B cell (primary cell): ENCODE data around the gene PPP1R12B. TPM values are rescaled to one million over a fixed set of nuclear protein-coding genes. Genes with fewer than 3 reads are reported as not detected.
"Not testable (repeated sequence)": the region's sequence is repeated elsewhere in the genome, so short reads cannot be mapped to it uniquely, and the experiment has no call there.

Experiments
- ATAC-seq: fragments of 200-7000 bp; cut with Tn5 transposase; one replicate; pipeline ENCODE4 v1.10.0; 2021; ENCODE audit warnings: low read depth, mild to moderate bottlenecking, moderate number of reproducible peaks, moderate library complexity
- CTCF ChIA-PET: fragments of 350-600 bp; sonication (Branson Sonifier 250); formaldehyde crosslinking; loops from one replicate; lab custom pipeline; 2021; ENCODE audit warnings: antibody characterized with exemption, inconsistent platforms; lab: Charles Lee
- POLR2A ChIA-PET: fragments of 350-600 bp; sonication (Branson Sonifier 250); formaldehyde crosslinking; loops from one replicate; lab custom pipeline; 2021; ENCODE audit warnings: antibody characterized with exemption; lab: Charles Lee
- DNase-seq: peaks from one replicate; pipeline ENCODE4 v3.0.0; 2013
- H2AFZ ChIP-seq: 2 replicates; pipeline ENCODE4 v1.6.1; 2012; ENCODE audit warnings: mild to moderate bottlenecking, low read depth, low read length; ENCODE audit not compliant: insufficient read depth, poor library complexity, severe bottlenecking
- H3K27ac ChIP-seq, 2 donors: 1 replicate in 1 of 2; 2 replicates in 1 of 2; pipeline ENCODE4 v1.5.1; 2012 to 2013; ENCODE audit warnings: low read length in 2 of 2, mild to moderate bottlenecking in 2 of 2, moderate library complexity in 1 of 2
- H3K27me3 ChIP-seq, 4 experiments: fragments of 200-600 bp in 1 of 4; sonication (generic) in 1 of 4; replicated peaks in 1 of 4; 1 replicate in 2 of 4; 2 replicates in 2 of 4; pipeline versions ENCODE4 v1.6.1 to v1.7.0; 2013 to 2016; ENCODE audit warnings: low read length in 3 of 4, mild to moderate bottlenecking in 2 of 4, mixed read lengths in 1 of 4, moderate library complexity in 1 of 4; ENCODE audit not compliant: insufficient read depth in 4 of 4, control insufficient read depth in 3 of 4; ENCODE audit errors: control extremely low read depth in 1 of 4
- H3K36me3 ChIP-seq, 2 experiments: replicated peaks in 1 of 2; 1 replicate in 1 of 2; 2 replicates in 1 of 2; pipeline versions ENCODE4 v1.6.1 to v1.7.1; 2013; ENCODE audit warnings: low read length in 1 of 2; ENCODE audit not compliant: insufficient read depth in 2 of 2, control insufficient read depth in 1 of 2; ENCODE audit errors: control extremely low read depth in 1 of 2, extremely low read depth in 1 of 2
- H3K4me1 ChIP-seq, 2 donors: fragments of 200-600 bp in 1 of 2; sonication (generic) in 1 of 2; 1 replicate in 1 of 2; 2 replicates in 1 of 2; pipeline versions ENCODE4 v1.5.1 to v1.6.1; 2013 to 2017; ENCODE audit warnings: low read length in 2 of 2; ENCODE audit not compliant: control insufficient read depth in 2 of 2, insufficient read depth in 2 of 2
- H3K4me2 ChIP-seq: replicated peaks from 2 replicates; pipeline ENCODE3; 2012; ENCODE audit warnings: mild to moderate bottlenecking, low read depth, low read length; ENCODE audit not compliant: poor library complexity, severe bottlenecking
- H3K4me3 ChIP-seq, 5 experiments: fragments of 200-600 bp in 1 of 5; sonication (generic) in 1 of 5; 1 replicate in 3 of 5; 2 replicates in 2 of 5; pipeline versions ENCODE4 v1.5.1 to v1.7.0; 2011 to 2016; ENCODE audit warnings: low read length in 4 of 5, mild to moderate bottlenecking in 4 of 5, low read depth in 2 of 5, control low read depth in 1 of 5, moderate library complexity in 1 of 5; ENCODE audit not compliant: insufficient read depth in 1 of 5; ENCODE audit errors: control extremely low read depth in 1 of 5, extremely low read depth in 1 of 5
- H3K79me2 ChIP-seq: fragments of 200-600 bp; sonication (generic); one replicate; pipeline ENCODE4 v1.6.0; 2016; ENCODE audit warnings: low read length; ENCODE audit not compliant: control insufficient read depth, insufficient read depth
- H3K9ac ChIP-seq: fragments of 200-600 bp; sonication (generic); 2 replicates; pipeline ENCODE4 v1.6.1; 2017; ENCODE audit warnings: mild to moderate bottlenecking, low read length, moderate library complexity
- H3K9me3 ChIP-seq, 3 donors: one replicate each; pipeline versions ENCODE4 v1.6.1 to v1.7.1; 2013; ENCODE audit warnings: low read length in 2 of 3; ENCODE audit not compliant: control insufficient read depth in 2 of 3, insufficient read depth in 1 of 3; ENCODE audit errors: control extremely low read depth in 1 of 3
- H4K20me1 ChIP-seq: 2 replicates; pipeline ENCODE4 v1.6.0; 2012; ENCODE audit warnings: mild to moderate bottlenecking, low read length; ENCODE audit not compliant: insufficient read depth, control insufficient read depth, poor library complexity, severe bottlenecking
- H3K27ac Mint-ChIP-seq: one replicate; pipeline ENCODE4 v1.8.0; 2021; ENCODE audit warnings: mixed read lengths
- H3K27me3 Mint-ChIP-seq: one replicate; pipeline ENCODE4 v1.8.0; 2021; ENCODE audit warnings: mixed read lengths
- H3K4me1 Mint-ChIP-seq: one replicate; pipeline ENCODE4 v1.8.0; 2021; ENCODE audit warnings: mixed read lengths
- H3K4me3 Mint-ChIP-seq: one replicate; pipeline ENCODE4 v1.8.0; 2021; ENCODE audit warnings: mixed read lengths
- H3K9me3 Mint-ChIP-seq: one replicate; pipeline ENCODE4 v1.8.0; 2022; ENCODE audit warnings: mixed read lengths; ENCODE audit not compliant: insufficient read depth
- EZH2 ChIP-seq: IDR thresholded peaks from 2 replicates; pipeline ENCODE4 v1.6.1; 2012; ENCODE audit warnings: borderline replicate concordance, low read depth, mild to moderate bottlenecking, moderate library complexity, low read length; ENCODE audit not compliant: insufficient read depth, poor library complexity, severe bottlenecking
- whole genome bisulfite sequencing: methylation state at CpG from one replicate; pipeline ENCODE4 v1.1.5; 2013; ENCODE audit warnings: missing lambda C conversion rate; ENCODE audit not compliant: insufficient coverage; 5-methylcytosine and 5-hydroxymethylcytosine counted together
- intact Hi-C: fragments of 100-400 bp; cut with micrococcal nuclease; formaldehyde crosslinking; loops from one replicate; pipeline ENCODE4 v1.10.0; 2022
- polyA plus RNA-seq: library from polyadenylated mRNA; depleted of rRNA; stranded (reverse); fragments of >200 nt; gene quantifications from 2 replicates; pipeline ENCODE4 v1.2.3, GENCODE V29; 2012
- total RNA-seq, 2 donors: library from RNA; stranded (reverse); fragments of 120-200 nt in 1 of 2; gene quantifications; 1 replicate in 1 of 2; 2 replicates in 1 of 2; pipeline versions ENCODE4 v1.2.3 to v1.2.4, GENCODE V29; 2013 to 2022
- TF ChIP-seq, protein P1 (sequence below): fragments of 200-600 bp; IDR thresholded peaks from one replicate; pipeline ENCODE4 v1.8.0; 2022; ENCODE audit warnings: antibody characterized with exemption, mild to moderate bottlenecking

PPP1R12B gene
- total and polyA plus RNA-seq, 2 donors (not counting 1 experiment from before 2014, with no cell fraction given): 7.1 to 49.6 TPM

DNA sequence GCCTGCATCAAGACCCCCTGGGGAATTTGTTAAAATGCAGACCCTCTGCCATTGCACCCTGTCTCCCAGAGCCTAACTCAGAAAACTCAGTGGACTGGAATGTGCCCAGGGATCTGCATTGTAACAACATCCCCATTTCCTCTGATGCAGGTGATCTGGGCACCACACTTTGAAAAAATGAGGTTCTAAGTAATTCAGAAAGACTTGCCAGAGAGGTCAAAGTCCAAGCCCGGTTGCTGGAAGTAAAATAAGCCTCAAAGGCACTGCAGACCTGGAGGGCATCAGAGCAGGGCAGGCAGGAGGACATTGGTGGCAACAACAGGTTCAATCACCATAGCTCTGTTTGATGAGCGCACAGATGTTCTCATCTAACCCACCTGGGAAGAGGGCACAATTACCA, 271.0 kb downstream of the PPP1R12B start:
- peaks cover 26 to 44% of the 10 kb centered on the region in 2 donors for H3K4me1 ChIP-seq
- CTCF ChIA-PET: no interaction called here
- H3K79me2 ChIP-seq: no peaks in the 10 kb centered on the region
- H3K4me3 Mint-ChIP-seq: no peak overlapping the region
- H3K27ac ChIP-seq: no peak overlapping the region
- H3K4me1 Mint-ChIP-seq: peaks cover 39% of the 10 kb centered on the region
- ATAC-seq: no peak
- H3K36me3 ChIP-seq: no peaks in the 10 kb centered on the region
- TF ChIP-seq, protein P1, sequence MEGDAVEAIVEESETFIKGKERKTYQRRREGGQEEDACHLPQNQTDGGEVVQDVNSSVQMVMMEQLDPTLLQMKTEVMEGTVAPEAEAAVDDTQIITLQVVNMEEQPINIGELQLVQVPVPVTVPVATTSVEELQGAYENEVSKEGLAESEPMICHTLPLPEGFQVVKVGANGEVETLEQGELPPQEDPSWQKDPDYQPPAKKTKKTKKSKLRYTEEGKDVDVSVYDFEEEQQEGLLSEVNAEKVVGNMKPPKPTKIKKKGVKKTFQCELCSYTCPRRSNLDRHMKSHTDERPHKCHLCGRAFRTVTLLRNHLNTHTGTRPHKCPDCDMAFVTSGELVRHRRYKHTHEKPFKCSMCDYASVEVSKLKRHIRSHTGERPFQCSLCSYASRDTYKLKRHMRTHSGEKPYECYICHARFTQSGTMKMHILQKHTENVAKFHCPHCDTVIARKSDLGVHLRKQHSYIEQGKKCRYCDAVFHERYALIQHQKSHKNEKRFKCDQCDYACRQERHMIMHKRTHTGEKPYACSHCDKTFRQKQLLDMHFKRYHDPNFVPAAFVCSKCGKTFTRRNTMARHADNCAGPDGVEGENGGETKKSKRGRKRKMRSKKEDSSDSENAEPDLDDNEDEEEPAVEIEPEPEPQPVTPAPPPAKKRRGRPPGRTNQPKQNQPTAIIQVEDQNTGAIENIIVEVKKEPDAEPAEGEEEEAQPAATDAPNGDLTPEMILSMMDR: no peak
- no peak for TF ChIP-seq EZH2
- peaks cover 30% of the 10 kb centered on the region for H3K27me3 Mint-ChIP-seq
- no peak overlapping the region for H3K4me2 ChIP-seq
- H3K9ac ChIP-seq: no peak overlapping the region
- H3K27ac Mint-ChIP-seq: no peak overlapping the region
- intact Hi-C loops: no loop called here
- H3K27me3 ChIP-seq: peaks cover 0 to 23% (median 2%) of the 10 kb centered on the region in 4 experiments
- H3K9me3 Mint-ChIP-seq: no peaks in the 10 kb centered on the region
- 92% methylated on average over 1 of the region's 2 CpGs for WGBS
- H3K4me3 ChIP-seq: no peak overlapping the region
- H4K20me1 ChIP-seq: no peaks in the 10 kb centered on the region
- no peak overlapping the region for H2AFZ ChIP-seq
- H3K9me3 ChIP-seq: no peaks in the 10 kb centered on the region
- POLR2A ChIA-PET: no interaction called here
- DNase-seq: no peak

DNA sequence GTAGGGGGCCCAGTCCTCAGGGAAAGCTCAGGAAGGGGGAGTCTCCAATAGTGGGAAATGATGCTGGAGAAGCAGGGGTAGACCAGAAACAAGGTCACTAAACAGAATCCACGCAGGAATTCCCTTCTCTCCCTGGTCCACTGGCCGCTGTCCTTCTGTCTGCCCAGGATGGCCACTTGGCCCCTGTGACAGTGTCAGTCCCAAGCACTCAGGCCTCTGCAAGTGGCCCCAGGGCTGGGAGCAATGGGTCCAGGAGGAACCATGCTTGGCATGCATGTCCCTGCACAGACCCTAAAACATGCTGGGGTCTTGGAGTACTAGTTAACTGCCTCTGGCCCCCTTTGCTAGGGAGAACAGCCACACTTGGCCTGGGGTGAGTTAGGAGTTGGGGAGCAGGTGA, 271.5 kb downstream of the PPP1R12B start:
- H3K27me3 Mint-ChIP-seq: peaks cover 30% of the 10 kb centered on the region
- H2AFZ ChIP-seq, H3K9me3 Mint-ChIP-seq, H3K9ac ChIP-seq, H3K79me2 ChIP-seq, H3K36me3 ChIP-seq, H4K20me1 ChIP-seq, H3K9me3 ChIP-seq, H3K27ac ChIP-seq, DNase-seq, intact Hi-C loops, H3K4me2 ChIP-seq, H3K4me3 Mint-ChIP-seq, H3K4me3 ChIP-seq, H3K27ac Mint-ChIP-seq, ATAC-seq, POLR2A ChIA-PET: not testable (repeated sequence)
- peaks cover 34% of the 10 kb centered on the region for H3K4me1 Mint-ChIP-seq
- H3K27me3 ChIP-seq: peaks cover 0 to 27% (median 2%) of the 10 kb centered on the region in 4 experiments
- H3K4me1 ChIP-seq: peaks cover 24 to 44% of the 10 kb centered on the region in 2 donors
- no CpG with 5 or more reads among the region's 2 CpGs for WGBS
- CTCF ChIA-PET: interaction anchor here (1.1 kb wide), 1 partner anchor 45 kb away, joined by 3 read pairs; no protein-coding TSS in a partner anchor
